ENCODE measurements around the gene STRADA.
"Not testable (repeated sequence)": the region's sequence is repeated elsewhere in the genome, so short reads cannot be mapped to it uniquely, and the experiment has no call there.

The STRADA gene

DNA sequence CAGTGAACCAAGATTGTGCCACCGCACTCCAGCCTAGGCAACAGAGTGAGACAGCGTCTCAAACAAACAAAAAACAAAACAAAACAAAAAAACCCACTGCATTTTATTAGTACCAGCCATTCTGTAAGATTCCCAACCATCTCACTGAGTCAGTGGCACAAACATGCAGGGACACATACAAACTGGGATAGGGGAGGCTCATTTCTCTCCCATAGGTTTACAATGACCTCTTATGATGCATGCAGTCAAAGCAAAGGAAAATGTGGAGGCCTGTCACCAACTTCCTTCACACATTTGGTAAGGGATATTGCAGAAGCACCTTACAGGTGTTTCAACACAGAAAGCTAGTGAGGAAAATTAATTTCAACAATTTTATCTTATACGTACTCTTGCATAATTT is 12.4 kb upstream of the STRADA start:
- no peak for DNase-seq

- no peak for DNase-seq
Measured at GRCh38 chr17:63753215-63753614, 11.6 kb upstream of the STRADA start.

DNA sequence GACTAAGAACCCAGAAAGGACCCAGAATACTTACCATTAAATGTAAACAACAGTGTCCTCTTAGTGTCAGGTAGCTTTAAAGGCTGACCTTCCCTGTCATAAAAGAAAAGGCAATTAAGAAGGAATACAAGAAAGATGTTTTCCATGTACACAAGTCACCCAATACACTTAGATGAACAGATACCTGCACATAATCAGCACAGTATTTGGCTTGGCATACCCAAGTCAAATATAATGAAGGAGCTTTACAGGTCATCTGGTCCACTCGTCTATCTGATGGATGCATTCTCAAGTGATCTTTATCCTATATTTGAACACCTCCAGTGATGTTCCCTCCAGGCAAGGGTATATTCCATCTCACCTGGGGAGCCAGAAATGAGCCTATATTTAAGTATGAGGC is 11.1 kb upstream of the STRADA start:
- no peak for DNase-seq

GRCh38 chr17:63751806-63752205 is 10.2 kb upstream of the STRADA start:
- DNase-seq, result no peak

DNA sequence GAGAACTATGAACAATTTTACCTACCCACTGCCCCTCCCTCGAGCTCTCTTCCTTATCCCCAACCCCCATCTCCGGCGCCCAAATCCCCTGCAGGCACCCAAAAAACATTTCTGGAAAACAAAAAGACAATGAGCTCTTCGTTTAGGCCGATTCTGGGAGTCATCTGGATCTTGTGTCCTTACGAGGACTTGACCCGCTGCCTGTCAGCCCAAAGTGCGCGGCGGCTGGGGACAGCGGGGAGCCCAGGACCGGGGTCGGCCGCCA is 524 bp downstream of the STRADA start:
- no peak for DNase-seq

GRCh38 chr17:63740464-63741142 is 996 bp downstream of the STRADA start:
- no peak for DNase-seq

DNA sequence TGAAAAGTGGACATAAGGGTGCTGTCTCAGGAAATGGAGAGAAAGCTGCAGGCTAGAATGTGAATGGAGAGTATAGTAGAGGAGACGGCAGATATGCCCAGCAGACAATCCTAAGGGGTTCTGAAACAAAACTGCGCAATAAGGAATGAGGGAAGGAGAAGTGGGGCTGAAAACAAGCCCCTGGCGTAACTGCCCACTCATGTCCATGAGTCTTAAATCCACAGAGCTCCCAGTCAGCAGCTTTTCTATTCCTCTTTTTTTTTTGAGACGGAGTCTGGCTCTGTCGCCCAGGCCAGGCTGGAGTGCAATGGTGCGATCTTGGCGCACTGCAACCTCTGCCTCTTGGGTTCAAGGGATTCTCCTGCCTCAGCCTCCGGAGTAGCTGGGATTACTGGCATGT is 5.9 kb downstream of the STRADA start:
- no peak for DNase-seq

DNA sequence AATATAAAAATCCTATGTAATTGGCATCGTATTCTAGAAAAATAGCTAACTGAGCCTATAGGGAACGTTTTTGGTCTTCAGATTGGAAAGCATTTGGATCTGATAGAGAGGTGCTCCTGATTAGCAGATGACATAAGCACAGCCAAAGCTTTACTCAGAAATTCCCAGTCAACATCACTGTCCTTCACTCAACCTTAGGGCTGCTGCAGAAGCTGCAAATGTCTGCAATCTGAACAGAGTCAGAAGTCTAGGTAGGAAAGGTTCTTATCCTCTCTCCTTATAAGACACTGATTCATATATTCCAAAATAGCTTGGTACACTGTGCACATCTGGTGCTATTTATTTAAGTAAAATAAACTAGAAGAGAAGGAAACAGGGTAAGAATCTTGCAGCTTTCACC is 19.2 kb downstream of the STRADA start:
- no peak for DNase-seq

DNA sequence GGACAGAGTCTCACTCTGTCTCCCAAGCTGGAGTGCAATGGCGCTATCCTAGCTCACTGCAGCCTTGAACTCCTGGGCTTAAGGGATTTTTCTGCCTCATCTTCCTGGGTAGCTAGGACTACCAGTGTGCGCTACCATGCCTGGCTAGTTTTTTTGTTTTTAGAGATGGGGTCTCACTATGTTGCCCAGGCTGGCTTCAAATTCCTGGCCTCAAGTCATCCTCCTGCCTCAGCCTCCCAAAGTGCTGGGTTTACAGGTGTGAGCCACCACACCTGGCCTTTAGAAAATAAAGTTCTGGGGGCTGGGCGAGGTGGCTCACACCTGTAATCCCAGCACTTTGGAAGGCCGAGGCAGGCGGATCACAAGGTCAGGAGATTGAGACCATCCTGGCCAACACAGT is 21.4 kb downstream of the STRADA start:
- not testable (repeated sequence) for DNase-seq

- DNase-seq, result no peak
Measured at GRCh38 chr17:63718988-63719387, 22.6 kb downstream of the STRADA start.

DNA sequence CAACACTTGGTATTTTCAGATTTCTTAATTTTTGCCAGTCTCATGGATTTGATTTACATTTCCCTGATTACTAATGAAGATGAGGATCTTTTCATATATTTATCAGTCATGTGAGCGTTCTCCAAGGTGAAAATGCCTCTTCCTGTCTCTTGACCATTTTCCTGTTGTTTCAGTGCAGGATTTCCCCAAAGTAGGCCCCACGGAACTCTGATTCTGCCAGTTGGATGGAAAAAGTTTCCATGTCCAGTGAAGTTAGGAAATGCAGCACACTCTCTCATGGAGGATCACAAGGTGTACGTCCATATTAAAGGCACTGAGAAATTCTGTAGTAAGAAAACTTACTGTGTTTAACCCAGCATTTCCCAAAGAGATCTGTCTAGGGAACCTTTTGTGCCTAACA is 25.2 kb downstream of the STRADA start:
- no peak for DNase-seq

DNA sequence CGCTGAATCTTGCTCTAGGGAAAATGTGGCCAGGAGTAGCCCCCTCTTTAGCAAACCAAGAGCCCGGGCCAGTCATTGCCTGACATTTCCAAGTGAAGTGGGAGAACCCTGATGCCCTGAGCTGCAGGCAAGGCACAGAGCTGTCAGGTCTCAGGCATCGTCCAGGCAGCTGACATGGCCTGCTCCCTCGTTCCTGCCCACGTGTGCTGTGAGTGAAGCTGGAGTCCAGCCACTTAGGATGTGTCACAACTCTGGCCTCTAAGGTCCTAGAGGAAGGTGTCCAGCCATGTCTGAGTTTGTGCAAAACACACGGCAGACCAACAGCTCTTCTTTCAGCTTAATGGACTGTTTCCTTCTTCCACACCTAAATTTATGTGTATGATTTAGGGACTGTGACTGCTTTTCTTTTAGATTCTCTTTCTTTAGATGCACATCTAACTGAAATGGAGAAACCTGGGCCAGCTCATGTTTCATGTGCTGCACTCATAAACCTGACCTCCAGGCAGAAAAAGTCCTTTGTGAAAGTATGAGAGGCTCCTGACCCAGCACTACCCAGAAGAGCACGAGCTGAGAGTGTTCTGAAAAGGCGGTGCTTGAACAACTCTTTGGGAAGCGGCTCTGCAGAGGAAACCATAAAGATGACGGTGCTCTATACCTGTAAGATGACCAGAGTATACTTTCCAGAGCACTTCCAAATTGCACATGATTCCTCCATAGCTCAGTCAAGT is 26.9 kb downstream of the STRADA start:
- DNase-seq, result no peak

DNA sequence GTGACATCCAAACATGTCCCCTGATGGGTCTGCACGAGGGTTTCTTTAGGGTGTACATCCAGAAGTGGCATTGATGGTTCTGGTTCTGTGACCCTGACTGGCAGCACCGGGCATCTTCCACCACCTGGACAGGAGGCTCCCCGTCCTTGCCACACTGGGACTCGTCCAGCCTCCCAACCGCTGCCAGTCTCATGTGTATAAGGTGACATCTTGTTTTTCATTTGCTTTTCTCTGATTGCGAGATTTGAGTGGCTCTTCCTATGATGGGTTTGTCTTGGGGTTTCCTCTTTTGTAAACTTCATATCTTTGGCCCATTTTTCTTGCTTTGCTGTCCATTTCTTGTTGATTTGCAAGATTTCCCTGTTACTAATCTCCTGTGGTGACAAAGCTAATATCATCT is 32.5 kb downstream of the STRADA start:
- DNase-seq, result no peak

DNA sequence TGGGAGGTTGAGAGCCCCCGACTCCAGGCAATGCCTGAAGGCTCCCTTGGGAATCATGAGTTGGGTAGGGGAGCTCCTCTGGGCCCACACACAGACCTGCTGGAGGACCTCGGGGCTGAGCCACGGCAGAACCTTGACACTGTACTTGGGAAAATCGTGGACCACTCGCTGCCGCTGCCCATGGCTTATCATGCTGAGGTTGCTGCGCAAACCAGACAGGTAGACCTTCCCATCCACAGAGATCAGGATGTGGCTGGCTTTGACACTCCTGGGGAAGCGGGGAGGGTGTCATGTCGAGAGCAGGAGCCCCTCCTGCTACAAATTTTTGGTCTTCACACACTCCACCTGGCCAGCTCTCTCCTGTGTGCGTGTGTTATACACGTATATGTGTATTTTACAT is 34.4 kb downstream of the STRADA start:
- DNase-seq, result no peak

DNA sequence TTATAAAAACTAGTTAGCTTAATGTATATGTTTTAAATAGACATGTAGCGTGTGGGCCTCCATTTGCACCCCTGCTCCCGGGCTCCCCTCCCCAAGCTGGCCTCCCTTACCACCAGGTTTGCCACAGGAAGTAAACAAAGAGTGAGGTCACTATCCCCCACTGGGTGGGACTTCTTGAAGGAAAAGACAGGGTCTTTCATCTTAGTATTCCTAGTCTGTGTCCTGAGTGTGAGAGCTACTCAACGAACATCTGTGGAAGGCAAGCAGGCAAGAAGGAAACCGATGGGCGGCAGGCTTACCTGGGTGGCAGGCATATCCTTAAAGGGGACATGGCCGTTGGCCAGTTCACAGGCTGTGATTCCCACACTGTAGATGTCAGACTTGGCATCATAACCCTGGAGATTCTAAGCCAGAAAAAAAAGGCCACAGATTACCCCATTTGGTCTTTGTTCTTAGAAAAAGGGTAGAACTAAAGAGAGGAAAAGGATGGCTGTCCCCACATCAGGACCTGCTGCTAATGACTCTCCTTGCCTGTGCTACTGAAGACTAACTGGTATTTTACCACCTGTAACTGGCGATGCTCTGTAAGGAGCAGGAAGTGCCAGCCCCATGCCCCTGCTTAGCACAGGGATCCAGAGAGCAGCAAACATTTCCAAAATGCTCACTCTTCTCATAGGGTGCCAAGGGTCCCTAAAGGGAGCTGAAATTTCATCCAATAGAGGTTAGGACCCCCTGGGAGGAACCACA is 35.1 kb downstream of the STRADA start:
- no peak for DNase-seq

GRCh38 chr17:63705657-63706056 is 35.9 kb downstream of the STRADA start:
- DNase-seq, result no peak

GRCh38 chr17:63704836-63705235 is 36.8 kb downstream of the STRADA start:
- DNase-seq, result no peak

GRCh38 chr17:63704259-63704576 is 37.4 kb downstream of the STRADA start:
- DNase-seq, result no peak

DNA sequence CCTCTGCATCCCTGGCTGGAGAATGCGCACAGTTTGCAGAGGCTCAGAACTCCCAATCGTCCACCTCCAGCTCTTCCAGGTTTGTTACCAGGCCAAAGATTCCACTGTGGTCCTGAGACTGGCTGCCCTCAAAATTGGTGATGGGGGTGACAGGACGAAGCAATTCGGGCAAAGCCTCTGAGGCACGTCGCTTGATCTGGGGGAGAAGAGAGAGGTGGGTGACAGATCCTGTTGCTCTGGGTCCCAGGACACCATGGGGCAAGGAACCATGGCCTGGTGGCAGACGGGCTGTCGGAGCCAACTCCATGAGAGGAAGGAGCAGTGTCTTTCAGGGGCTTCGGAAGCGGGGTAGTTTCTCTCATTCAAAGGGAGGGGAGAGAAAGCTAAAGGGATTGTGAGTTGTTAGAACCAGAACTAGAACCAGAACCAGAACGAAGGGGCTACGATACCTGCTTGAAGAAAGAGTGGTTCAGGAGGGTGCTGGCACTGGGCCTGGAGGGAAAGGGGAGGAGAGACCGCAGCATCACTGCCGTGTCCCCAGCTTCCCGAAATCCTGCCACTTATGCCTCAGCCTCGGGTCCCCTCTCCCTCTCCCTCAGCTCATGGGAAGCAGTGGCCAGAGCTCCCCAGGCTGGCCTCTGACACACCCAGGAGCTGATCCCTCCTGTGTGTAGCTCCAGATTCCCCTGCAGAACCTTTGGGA is 37.9 kb downstream of the STRADA start:
- DNase-seq, result no peak

DNA sequence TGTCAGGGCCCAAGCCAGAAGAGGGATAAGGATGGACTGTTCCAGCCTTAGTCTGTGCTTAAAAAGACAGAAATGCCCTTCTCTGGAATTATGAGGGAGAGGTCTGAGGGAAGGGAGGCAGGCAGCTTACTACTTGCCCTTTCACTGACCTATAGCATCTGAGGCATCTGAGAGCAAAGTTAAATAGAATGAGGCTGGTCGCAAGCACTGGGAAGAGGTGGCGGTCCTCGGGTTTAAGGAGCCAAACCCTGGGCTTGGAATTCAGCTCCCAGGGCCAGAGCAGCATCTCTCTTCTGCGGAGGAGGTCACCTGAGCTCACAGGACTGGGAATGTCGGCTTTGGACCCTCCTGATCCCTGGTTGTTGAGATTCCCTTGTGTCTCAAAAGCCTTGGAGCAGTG is 38.6 kb downstream of the STRADA start:
- no peak for DNase-seq

- no peak for DNase-seq
Measured at GRCh38 chr17:63702721-63703015, 38.9 kb downstream of the STRADA start.

DNA sequence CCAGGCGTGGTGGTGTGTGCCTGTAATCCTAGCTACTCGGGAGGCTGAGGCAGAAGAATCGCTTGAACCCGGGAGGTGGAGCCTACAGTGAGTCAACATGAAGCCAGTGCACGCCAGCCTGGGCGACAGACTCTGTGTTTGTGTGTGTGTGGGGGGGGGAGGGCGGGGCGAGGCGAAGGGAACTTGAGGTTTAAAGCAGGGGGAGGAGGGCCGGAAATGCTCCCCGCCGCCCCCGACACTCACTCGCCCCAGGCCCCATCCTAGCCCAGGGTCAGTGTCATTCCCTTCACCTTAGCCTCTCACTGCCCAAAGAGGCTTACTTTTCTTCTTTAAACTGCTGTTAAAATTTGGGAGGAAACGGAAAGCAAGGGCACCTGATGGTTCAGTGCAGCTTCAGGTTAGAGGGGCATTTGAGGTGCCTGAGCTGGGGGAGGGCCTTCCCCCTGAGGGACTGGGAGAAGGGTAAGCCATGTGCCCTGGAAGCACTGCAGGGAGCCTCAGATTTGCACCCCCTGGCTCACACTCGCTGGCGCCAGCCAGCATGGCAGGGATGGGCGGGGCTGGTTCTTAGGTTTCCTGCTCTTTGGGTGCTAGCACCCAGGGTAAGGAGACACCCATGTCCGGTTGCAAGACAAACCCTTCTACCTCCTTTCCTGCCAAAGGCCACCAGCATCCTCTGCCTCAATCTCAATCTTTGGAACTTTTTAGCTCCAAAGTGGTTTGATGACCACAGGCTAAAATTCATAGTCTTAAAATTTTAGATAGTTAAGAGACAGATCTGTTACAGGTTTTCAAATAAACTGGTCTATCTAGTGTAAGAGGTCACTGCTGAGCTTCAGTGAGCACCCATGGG is 39.5 kb downstream of the STRADA start:
- DNase-seq, result no peak

GRCh38 chr17:63701456-63701820 is 40.2 kb downstream of the STRADA start:
- DNase-seq, result no peak

All from NCI-H1694 (cell line).